ENCODE data around the gene PDE10A. TPM values are rescaled to one million over a fixed set of nuclear protein-coding genes. Genes with fewer than 3 reads are reported as not detected.

PDE10A gene
- total and polyA plus RNA-seq, 2 of the 13 experiments (the other 11 are each of a cell fraction or from before 2014, with no cell fraction given), result not detected

DNA sequence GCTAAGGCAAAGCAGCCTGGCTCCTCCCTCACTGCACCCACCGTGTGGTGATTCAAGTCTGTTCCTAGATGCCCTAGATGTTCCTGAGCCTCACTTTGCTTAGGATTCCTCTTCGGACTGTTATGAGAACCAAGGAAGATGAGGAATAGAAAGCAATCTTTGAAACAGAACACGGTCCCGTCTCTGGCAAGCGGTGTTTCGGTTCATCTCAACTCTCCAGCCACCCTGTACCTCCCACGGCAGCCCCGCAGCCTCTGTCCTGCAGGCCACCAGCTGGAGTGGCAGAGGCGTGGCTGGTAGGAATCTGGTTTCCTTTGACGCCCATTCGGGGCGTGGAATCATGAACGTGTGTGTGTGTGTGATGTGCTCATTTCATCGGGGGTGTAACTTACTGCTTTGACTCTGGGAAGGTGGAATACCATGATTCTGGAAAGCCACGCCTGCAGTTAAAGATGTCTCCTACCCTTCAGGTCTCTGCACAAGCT is 21.3 kb downstream of the PDE10A start (continued):
- TF ChIP-seq, protein P1, sequence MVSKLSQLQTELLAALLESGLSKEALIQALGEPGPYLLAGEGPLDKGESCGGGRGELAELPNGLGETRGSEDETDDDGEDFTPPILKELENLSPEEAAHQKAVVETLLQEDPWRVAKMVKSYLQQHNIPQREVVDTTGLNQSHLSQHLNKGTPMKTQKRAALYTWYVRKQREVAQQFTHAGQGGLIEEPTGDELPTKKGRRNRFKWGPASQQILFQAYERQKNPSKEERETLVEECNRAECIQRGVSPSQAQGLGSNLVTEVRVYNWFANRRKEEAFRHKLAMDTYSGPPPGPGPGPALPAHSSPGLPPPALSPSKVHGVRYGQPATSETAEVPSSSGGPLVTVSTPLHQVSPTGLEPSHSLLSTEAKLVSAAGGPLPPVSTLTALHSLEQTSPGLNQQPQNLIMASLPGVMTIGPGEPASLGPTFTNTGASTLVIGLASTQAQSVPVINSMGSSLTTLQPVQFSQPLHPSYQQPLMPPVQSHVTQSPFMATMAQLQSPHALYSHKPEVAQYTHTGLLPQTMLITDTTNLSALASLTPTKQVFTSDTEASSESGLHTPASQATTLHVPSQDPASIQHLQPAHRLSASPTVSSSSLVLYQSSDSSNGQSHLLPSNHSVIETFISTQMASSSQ (IDR thresholded peaks at IDR 0.05; ENCODE audit: low read depth), result no peak
- TF ChIP-seq, protein P1 (CRISPR knock-in tag; IDR thresholded peaks at IDR 0.05; ENCODE audit: borderline replicate concordance), result 0 out of 2 replicates have a peak, but pooled peaks have one; percentile 17
- TF ChIP-seq, protein P2, sequence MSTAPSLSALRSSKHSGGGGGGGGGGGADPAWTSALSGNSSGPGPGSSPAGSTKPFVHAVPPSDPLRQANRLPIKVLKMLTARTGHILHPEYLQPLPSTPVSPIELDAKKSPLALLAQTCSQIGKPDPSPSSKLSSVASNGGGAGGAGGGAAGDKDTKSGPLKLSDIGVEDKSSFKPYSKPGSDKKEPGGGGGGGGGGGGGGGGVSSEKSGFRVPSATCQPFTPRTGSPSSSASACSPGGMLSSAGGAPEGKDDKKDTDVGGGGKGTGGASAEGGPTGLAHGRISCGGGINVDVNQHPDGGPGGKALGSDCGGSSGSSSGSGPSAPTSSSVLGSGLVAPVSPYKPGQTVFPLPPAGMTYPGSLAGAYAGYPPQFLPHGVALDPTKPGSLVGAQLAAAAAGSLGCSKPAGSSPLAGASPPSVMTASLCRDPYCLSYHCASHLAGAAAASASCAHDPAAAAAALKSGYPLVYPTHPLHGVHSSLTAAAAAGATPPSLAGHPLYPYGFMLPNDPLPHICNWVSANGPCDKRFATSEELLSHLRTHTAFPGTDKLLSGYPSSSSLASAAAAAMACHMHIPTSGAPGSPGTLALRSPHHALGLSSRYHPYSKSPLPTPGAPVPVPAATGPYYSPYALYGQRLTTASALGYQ (CRISPR knock-in tag; IDR thresholded peaks at IDR 0.05), result no peak
- TF ChIP-seq, protein P3, sequence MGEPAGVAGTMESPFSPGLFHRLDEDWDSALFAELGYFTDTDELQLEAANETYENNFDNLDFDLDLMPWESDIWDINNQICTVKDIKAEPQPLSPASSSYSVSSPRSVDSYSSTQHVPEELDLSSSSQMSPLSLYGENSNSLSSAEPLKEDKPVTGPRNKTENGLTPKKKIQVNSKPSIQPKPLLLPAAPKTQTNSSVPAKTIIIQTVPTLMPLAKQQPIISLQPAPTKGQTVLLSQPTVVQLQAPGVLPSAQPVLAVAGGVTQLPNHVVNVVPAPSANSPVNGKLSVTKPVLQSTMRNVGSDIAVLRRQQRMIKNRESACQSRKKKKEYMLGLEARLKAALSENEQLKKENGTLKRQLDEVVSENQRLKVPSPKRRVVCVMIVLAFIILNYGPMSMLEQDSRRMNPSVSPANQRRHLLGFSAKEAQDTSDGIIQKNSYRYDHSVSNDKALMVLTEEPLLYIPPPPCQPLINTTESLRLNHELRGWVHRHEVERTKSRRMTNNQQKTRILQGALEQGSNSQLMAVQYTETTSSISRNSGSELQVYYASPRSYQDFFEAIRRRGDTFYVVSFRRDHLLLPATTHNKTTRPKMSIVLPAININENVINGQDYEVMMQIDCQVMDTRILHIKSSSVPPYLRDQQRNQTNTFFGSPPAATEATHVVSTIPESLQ (CRISPR knock-in tag; conservative IDR thresholded peaks at IDR 0.05), result no peak
- TF ChIP-seq, protein P4, sequence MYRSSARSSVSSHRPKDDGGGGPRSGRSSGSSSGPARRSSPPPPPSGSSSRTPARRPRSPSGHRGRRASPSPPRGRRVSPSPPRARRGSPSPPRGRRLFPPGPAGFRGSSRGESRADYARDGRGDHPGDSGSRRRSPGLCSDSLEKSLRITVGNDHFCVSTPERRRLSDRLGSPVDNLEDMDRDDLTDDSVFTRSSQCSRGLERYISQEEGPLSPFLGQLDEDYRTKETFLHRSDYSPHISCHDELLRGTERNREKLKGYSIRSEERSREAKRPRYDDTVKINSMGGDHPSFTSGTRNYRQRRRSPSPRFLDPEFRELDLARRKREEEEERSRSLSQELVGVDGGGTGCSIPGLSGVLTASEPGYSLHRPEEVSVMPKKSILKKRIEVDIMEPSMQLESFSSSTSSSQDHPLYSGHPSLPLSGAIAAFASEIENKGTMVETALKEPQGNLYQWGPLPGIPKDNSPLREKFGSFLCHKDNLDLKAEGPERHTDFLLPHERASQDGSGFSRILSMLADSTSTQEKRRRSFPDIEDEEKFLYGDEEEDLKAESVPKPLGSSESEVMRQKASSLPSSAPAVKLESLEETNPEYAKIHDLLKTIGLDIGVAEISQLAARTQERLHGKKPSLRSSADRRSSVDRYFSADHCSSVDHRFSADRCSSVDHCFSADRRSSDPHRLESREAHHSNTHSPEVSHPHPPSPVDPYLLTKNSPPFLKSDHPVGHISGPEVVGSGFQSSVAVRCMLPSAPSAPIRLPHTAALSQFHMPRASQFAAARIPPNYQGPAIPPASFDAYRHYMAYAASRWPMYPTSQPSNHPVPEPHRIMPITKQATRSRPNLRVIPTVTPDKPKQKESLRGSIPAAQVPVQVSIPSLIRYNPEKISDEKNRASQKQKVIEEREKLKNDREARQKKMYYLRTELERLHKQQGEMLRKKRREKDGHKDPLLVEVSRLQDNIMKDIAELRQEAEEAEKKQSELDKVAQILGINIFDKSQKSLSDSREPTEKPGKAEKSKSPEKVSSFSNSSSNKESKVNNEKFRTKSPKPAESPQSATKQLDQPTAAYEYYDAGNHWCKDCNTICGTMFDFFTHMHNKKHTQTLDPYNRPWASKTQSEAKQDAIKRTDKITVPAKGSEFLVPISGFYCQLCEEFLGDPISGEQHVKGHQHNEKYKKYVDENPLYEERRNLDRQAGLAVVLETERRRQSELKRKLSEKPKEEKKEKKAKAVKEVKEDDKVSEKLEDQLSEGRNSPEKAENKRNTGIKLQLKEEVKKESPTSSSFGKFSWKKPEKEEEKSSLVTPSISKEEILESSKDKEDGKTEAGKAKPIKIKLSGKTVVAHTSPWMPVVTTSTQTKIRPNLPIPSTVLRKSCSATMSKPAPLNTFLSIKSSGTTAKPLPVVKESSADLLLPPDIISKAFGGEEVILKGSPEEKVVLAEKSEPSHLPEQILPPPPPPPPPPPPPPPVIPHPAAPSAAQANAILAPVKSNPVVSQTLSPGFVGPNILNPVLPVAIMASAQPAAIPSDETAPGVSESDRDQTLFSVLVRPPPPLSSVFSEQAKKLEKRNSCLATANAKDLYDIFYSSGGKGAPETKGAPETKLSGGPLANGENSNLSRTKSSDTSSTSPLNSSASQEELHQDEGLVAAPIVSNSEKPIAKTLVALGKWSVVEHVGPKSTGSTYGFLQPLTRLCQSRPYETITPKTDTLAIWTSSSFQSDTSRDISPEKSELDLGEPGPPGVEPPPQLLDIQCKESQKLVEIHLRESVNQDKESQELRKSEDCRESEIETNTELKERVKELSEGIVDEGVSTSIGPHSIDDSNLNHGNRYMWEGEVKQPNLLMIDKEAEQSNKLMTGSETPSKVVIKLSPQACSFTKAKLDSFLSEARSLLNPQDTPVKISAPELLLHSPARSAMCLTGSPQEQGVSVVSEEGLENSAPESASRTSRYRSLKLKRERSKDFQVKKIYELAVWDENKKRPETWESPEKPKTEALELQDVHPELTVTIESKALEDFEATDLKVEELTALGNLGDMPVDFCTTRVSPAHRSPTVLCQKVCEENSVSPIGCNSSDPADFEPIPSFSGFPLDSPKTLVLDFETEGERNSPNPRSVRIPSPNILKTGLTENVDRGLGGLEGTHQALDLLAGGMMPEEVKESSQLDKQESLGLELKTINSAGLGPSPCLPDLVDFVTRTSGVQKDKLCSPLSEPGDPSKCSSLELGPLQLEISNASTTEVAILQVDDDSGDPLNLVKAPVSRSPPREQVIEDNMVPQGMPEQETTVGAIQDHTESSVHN (CRISPR knock-in tag; IDR thresholded peaks at IDR 0.05), result peak; percentile 42; the same call in 1 of the 2 replicates
- TF ChIP-seq, protein P5, sequence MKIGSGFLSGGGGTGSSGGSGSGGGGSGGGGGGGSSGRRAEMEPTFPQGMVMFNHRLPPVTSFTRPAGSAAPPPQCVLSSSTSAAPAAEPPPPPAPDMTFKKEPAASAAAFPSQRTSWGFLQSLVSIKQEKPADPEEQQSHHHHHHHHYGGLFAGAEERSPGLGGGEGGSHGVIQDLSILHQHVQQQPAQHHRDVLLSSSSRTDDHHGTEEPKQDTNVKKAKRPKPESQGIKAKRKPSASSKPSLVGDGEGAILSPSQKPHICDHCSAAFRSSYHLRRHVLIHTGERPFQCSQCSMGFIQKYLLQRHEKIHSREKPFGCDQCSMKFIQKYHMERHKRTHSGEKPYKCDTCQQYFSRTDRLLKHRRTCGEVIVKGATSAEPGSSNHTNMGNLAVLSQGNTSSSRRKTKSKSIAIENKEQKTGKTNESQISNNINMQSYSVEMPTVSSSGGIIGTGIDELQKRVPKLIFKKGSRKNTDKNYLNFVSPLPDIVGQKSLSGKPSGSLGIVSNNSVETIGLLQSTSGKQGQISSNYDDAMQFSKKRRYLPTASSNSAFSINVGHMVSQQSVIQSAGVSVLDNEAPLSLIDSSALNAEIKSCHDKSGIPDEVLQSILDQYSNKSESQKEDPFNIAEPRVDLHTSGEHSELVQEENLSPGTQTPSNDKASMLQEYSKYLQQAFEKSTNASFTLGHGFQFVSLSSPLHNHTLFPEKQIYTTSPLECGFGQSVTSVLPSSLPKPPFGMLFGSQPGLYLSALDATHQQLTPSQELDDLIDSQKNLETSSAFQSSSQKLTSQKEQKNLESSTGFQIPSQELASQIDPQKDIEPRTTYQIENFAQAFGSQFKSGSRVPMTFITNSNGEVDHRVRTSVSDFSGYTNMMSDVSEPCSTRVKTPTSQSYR (CRISPR knock-in tag; IDR thresholded peaks at IDR 0.05; ENCODE audit: borderline replicate concordance), result no peak

All from HepG2 (cell line).